T-helper 2 cell (primary cell): Measurements from ENCODE around the gene AURKAIP1.

Experiments used
- DNase-seq, 5 experiments: peaks; one replicate each; pipeline versions ENCODE4 v3.0.0 to v3.0.0-alpha.2; 2012 to 2022

The AURKAIP1 gene

DNA sequence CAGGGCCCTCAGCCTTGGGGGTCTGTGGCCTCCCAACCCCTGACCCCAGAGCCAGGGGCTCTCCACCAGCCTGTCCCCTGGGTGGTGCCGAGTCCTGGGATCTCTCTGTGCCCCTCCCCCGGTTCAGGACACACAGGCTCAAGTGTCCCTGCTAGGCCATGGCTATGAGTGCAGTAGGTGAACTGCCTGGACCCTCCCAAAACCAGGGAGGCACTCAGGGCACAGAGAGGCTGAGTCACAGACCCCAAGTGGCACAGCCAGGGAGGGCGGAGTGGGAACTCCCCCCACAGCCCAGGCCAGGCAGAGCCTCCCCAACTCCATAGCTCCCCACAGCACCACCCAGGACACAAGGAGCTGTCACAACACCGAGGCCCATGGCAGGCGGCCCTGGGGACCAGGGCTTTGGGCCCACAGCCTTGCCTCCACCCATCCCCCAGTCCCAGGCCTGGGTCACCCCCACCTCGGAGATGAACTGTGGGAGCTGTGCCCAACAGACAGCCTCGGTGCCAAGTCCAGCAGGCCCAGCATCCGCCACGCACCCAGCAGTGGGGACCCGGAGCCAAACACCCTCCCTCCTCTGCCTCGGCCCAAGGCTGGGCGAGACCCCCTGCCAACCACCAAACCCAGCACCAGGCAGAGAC, 29.0 kb downstream of the AURKAIP1 start:
- DNase-seq = no peak

DNA sequence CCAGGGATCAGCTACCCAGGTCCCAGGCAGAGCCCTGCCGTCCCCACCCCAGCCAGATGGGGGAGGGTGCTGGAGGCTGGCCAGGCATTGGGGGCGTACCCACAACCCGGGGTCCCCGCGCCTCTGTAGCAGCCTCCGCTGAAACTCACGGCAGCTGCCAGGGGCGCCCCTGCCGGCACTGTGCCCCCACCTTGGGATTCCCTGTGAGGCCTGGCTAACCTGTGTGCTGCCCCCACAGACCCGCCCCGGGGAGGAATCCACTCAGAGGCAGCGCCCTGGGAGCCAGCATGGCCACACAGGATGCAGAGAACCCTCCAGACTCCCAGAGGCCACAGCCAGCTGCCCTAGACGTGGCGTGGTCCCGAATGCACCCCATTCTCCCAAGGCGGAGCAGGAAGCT, 29.6 kb downstream of the AURKAIP1 start:
- DNase-seq = no peak

DNA sequence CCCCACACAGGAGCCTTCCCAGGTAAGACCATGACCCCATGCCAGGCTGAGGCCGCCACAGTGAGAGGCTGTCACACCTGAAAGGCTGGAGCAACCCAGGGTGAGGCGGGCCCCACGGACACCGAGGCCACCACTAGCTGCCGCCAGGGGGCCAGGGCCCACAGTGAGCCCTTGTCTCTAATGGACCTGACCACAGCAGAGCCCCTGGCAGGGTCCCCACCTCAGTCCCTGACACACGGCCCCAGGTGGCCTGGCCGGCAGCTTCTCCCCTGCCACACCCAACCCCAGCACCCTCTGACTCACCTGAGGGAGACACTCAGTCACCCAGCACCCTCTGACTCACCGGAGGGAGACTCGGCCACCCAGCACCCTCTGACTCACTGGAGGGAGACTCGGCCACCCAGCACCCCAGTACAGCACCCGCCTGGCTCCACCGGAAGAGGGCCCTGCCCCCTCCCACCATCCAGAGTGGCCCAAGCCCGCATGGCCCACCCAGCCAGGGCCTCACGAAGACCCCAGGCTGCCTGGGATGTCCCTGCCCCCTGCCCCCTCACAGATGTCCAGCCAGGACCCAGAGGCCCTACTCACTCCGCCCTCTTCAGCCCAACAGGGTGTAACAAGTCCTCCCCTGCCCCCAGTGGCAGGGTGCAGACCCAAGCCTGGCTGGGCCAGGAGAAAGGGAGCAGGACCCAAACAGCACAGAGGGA, 30.2 kb downstream of the AURKAIP1 start:
- peak in 1 of 5 experiments; percentile 21 for DNase-seq

DNA sequence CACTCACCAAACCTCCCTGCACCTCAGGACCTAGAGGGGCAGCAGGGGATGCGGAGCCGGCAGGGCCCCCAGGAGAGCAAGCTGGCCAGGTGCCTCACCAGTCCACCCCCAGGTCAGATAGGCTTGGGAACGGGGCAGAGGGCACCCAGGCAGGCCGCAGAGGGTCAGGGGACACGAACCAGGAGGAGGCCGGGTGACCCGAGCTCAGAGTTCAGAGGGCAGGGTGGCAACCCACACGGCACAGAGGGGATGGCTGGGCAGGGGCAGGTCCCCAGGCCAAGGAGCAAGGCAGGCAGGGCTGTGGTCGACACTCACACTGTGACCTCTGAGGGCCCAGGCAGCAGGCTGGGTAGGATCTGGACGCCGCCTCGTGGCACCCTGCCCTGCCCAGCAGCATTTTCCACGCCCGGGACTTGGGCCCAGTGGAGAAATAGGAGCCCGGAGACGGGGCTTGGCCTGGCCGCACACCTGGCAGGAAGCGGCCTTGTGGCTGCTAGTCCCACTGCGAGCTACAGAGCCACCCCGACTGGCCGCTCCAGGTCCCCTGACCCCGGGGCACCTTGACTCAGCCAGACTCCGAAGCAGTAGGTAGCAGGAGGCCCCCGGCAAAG, 31.1 kb downstream of the AURKAIP1 start:
- no peak for DNase-seq

DNA sequence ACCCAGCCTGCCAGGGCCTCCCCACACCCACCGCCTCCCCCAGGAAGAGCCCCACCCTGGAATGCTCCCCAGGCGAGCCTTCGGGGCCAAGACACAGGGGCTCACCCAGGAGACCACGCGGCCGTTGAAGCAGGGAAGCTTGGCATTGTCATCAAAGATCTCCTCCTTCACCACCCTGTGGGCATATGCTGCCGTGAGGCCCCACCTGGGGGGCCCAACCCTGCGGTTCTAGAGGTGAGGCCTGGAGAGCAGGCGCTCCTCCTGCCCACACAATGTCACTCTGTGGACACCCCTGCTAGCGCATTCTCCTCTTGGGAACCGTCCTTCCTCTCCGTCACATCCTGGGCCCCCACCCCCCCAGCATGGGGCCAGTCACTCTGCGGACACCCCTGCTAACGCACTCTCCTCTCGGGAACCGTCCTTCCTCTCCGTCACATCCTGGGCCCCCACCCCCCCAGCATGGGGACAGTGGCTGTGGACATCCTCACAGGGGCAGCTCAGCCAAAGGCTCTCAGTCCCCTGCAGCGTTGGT, 32.4 kb downstream of the AURKAIP1 start:
- no peak for DNase-seq

DNA sequence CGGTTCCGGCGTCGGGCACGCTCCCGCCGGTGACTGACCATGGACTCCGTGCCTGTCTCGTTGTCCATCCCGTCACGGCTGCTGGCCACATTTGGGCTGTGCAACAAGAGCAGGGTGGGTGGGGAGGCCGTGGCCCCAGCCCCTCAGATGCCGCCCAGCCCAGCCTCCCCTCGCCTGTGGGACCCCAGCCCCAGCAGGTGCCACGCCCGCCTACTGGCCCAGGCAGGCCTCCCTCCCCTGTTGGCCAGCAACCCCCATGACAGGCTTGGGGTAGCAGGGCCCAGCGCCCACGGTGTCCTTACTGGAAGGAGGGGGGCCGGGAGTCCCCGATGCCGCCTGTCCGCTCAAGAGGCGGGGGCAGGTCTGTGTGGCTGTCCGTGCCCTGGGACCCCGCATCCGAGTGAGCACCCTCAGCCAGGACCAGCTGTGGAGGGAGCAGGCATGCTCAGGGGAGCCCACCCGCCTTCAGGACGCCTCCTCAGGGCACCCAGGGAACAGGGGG, 32.9 kb downstream of the AURKAIP1 start:
- no peak for DNase-seq

DNA sequence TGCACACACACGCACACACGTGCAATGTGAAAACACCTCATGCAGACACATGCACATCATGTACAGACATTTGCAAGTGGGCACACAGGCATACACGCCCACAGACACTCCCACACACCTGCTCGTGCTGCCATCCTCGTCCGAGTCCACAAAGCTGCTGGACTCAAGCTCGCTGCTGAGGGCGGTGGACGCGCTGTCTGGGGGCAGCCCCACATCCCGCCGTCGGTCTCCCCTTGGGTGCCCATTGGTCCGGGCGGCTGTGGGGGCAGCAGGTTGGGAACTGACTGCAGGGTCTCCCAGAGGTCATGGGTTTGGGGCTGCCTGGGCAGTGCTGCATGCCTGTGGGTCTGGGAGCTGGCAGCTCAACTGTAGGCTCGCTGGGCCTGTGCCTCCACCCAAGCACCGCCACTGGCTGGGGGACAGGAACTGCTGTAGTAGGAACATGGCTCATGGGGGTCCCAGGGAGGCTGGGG, 33.4 kb downstream of the AURKAIP1 start:
- no peak for DNase-seq

DNA sequence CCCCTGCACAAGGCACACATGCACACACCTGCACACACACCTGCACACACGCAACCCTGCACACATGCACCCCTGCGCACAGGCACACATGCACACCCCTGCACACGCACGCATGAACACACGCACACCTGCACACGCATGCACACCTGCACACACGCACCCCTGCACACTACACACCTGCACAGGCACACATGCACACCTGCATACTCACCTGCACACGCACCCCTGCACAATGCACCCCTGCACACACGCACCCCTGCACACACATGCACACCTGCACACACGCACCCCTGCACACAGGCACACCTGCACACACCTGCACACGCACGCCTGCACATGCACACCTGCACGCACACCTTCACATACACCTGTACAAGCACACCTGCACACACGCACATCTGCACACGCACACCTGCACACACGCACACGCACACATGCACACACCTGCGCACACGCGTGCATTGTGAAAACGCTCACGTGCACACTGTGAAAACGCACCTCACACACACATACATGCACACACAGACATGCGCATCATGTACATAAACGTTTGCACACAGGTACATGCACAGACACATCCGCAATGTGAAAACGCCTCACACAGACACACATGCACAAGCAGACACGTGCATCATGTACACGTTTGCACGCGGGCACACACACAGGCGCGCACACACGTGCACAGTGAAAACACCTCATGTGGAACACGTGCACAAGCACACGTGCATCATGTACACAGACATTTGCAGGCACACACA, 34.0 kb downstream of the AURKAIP1 start:
- no peak for DNase-seq

DNA sequence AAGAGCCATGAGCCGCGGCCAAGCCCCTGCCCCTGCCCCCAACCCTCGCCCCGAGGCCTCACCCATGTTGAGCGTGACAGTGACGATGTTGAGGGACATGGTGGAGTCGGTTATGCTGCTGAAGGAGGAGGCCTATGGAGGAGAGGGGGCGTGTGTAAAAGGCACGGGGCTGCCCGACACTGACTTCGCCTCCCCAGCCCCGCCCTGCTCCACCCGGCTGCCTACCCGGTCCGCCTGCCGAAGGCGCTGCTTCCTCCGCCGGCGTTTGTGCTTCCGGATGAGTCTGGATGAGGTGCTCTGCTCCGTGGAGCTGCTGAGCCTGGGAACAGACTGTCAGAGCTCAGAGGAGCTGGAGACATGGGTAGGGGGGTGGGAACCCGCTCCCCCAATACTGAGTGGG, 34.8 kb downstream of the AURKAIP1 start:
- no peak for DNase-seq

DNA sequence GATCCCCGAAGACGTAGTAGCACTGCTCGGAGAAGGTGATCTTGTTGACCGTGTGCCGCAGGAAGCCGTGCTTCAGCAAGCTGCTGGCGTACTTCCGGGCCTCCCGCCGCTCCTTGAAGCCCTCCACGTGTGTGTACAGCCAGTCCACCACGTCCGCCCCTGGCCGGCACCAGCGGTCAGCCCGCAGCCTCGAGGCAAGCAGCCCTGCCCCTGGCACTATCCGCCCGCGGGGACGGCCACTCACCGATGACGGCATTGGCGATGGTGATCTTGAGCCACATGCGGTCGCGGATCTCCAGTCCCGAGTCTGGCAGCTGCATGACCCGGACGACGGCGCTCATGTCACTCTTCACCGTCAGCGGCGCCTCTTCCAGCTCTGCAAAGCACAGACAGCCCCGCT, 36.7 kb downstream of the AURKAIP1 start:
- no peak for DNase-seq

DNA sequence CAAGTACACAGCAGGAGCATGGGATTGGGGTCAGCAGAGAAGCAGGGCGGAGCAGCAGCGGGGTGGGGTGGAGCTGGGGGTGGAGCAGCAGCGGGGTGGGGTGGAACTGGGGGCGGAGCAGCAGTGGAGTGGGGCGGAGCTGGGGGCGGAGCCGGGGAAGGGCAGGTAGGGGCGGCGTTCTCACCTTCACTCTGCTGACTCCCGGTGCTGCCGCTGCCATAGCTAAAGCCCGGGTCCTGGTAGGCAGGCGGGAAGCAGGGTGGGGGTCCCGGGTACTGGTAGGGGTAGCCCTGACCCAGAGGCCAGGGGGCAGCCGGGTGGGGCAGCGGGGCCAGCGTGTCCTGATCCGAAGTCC, 37.2 kb downstream of the AURKAIP1 start:
- peak in 1 of 5 experiments; percentile 29 for DNase-seq

DNA sequence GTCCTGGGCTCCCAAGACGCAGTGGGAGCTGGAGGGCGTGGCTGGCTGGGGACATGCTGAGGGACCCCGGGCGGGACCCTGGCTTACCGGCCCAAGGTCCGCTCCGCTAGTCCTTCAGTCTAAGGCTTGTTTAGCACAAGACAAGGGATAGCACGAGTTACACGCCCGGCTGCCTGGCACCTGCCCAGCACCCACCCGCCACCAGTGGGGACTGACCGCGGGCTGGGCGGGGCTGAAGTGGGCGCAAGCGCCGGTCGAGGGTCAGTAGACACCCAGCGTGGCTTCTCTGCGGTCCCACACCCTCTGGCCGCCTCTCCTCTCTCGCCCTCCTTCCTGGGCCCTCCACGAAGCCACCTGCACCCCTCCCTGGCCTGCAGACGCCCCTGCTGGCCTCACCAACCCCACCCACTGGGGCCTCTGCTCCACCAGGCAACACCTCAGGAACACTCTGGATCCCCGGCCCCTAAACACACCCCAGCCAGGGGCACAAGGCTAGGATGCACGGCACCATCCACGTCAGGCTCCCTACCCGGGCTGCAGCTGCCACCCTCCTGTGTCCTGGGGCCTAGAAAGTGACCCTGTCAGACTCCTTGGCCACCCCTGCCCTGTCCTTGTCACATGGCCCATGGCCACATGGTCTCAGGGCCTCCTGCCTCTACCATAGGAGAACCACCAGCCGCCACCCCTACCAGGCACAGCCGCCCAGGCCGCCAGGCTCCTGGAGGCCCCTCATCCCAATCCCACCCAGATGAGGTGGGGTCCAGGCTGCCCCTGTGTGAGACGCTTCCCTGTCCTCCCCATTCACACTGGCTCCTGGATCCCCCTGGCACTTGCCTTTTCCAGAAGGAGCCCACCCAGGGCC, 37.8 kb downstream of the AURKAIP1 start:
- no peak for DNase-seq

DNA sequence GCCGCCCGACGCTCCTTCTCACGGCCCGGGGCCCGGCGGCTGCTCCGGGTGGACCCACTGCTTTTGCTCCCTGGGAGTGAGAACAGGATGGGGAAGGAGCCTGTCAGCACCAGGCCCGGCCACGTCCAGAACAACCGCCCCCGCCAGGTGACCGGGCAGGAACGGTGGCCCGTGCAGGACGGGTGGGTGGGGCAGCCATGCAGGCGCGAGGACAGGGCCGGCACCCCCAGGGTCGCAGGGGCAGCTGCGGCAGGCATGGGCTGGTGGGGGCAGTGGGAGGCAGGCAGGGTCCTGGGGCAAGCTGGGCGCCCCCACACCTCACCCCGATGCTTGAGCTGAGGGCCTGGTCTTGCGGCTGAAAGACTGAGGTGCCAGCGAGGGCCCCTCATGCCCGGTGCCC, 38.6 kb downstream of the AURKAIP1 start:
- no peak for DNase-seq

DNA sequence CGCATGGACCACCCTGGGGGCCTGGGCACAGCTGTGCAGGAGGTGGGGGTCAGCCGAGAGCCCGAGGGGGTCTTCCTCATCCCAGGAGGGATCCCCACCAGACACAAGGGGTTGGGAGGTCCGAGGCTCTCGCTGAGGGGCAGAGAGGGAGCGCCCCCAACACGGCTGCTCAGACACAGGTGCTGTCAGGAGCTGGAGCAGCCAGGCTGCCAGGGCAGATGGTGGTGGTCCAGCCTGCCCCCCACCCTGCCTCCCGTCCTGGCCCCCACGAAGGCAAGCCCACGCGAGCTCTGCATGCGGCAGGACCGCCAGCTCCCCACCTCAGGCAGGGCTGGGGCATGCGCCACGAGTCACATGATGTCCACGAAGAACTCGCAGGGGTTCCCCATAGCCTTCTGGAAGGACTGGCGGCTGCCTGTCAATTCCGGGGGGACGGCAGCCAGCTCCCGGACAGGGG, 39.2 kb downstream of the AURKAIP1 start:
- DNase-seq = no peak

DNA sequence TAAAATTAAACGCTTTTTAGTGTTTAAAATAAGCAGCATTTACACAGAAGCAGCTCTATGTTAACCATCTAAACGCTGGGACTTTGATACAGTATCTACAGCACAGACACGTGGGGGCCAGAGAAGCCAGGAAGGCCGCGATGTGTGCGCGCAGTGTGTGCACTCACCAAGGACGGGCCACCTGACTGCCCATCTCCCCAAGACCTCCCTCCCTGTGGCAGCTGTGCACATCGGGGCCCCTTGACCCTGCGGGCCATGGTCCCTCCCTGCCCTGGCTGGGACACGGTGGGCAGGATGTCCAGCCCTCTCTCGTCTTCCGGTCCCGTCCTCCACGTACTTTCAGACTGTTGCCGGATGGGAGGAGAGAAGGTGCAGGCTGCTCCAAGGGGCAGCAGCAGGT, 39.7 kb downstream of the AURKAIP1 start:
- no peak for DNase-seq

DNA sequence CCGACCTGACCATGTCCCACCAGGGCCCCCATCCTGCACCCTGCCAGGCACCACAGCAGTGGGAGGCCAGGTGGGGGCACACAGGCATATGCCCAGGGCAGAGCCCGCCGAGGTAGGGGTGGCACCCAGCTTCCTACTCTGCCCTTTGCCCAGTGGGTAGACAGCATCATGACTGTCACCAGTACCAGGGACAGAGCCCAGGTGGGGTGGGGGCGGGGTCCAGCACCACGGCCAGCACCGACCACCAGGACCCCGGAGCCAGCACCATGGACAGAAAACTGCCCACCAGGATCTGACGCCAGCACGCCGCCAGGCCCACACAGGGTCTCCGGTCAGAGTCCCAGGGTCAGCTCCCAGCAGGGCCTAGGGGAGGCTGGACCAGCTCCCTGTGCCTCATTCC, 40.2 kb downstream of the AURKAIP1 start:
- no peak for DNase-seq

DNA sequence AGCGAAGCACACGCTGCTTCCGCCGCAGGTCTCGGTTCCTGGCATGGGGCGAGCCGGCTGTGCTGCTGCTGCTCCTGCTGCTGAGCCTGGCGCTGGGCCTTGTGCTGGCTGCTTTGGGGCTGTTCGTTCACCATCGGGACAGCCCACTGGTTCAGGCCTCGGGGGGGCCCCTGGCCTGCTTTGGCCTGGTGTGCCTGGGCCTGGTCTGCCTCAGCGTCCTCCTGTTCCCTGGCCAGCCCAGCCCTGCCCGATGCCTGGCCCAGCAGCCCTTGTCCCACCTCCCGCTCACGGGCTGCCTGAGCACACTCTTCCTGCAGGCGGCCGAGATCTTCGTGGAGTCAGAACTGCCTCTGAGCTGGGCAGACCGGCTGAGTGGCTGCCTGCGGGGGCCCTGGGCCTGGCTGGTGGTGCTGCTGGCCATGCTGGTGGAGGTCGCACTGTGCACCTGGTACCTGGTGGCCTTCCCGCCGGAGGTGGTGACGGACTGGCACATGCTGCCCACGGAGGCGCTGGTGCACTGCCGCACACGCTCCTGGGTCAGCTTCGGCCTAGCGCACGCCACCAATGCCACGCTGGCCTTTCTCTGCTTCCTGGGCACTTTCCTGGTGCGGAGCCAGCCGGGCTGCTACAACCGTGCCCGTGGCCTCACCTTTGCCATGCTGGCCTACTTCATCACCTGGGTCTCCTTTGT, 41.3 kb downstream of the AURKAIP1 start:
- no peak for DNase-seq

DNA sequence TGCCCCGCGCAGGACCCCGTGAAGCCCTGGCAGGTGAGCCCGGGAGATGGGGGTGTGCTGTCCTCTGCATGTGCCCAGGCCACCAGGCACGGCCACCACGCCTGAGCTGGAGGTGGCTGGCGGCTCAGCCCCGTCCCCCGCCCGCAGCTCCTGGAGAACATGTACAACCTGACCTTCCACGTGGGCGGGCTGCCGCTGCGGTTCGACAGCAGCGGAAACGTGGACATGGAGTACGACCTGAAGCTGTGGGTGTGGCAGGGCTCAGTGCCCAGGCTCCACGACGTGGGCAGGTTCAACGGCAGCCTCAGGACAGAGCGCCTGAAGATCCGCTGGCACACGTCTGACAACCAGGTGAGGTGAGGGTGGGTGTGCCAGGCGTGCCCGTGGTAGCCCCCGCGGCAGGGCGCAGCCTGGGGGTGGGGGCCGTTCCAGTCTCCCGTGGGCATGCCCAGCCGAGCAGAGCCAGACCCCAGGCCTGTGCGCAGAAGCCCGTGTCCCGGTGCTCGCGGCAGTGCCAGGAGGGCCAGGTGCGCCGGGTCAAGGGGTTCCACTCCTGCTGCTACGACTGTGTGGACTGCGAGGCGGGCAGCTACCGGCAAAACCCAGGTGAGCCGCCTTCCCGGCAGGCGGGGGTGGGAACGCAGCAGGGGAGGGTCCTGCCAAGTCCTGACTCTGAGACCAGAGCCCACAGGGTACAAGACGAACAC, 42.1 kb downstream of the AURKAIP1 start:
- no peak for DNase-seq

DNA sequence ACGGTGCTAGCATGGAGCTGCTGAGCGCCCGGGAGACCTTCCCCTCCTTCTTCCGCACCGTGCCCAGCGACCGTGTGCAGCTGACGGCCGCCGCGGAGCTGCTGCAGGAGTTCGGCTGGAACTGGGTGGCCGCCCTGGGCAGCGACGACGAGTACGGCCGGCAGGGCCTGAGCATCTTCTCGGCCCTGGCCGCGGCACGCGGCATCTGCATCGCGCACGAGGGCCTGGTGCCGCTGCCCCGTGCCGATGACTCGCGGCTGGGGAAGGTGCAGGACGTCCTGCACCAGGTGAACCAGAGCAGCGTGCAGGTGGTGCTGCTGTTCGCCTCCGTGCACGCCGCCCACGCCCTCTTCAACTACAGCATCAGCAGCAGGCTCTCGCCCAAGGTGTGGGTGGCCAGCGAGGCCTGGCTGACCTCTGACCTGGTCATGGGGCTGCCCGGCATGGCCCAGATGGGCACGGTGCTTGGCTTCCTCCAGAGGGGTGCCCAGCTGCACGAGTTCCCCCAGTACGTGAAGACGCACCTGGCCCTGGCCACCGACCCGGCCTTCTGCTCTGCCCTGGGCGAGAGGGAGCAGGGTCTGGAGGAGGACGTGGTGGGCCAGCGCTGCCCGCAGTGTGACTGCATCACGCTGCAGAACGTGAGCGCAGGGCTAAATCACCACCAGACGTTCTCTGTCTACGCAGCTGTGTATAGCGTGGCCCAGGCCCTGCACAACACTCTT, 42.8 kb downstream of the AURKAIP1 start:
- DNase-seq = no peak
